ENCODE results near the gene NUP214.
"Not testable (repeated sequence)": the region's sequence is repeated elsewhere in the genome, so short reads cannot be mapped to it uniquely, and the experiment has no call there.

NUP214 gene

DNA sequence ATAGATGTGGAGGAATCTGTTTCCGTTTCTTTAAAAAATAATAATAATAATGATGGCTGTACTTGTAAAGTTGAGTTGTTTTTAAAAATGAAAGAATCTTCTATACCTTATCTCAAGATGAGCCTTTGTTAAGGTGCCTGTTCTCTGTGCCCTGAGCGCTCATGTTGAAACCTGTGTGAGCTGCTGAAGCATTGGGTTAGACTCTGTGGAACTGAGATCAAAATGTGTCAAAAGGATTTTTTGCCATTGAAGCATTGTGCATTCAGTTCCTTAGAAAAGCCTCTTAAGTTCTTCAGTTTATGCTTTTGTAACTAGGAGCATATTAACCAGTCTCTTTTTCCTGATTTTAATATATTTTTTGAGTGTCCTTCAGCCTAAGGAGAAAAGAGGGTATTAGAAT, 67.7 kb downstream of the NUP214 start:
- no peak for DNase-seq (ENCODE audit: low spot score)

DNA sequence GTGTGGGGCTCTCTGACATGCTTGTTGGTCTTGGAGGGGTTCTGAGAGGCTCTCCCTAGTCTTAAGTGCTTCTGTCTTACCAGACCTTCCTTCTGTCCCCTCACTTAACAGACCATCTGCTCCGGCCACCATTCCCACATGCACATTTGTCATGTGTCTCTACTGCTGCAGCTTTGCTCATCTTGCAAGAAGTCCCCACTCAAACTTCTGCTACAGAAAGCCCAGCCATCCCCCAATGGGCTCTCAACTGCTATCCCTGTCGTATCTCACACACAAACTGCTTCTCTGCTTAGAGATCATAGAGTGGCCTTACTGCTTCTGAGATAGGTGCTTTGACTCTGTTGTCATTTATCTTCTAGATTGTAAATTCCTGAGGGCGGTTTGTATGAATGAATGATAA, 69.4 kb downstream of the NUP214 start:
- no peak for DNase-seq (ENCODE audit: low spot score)

DNA sequence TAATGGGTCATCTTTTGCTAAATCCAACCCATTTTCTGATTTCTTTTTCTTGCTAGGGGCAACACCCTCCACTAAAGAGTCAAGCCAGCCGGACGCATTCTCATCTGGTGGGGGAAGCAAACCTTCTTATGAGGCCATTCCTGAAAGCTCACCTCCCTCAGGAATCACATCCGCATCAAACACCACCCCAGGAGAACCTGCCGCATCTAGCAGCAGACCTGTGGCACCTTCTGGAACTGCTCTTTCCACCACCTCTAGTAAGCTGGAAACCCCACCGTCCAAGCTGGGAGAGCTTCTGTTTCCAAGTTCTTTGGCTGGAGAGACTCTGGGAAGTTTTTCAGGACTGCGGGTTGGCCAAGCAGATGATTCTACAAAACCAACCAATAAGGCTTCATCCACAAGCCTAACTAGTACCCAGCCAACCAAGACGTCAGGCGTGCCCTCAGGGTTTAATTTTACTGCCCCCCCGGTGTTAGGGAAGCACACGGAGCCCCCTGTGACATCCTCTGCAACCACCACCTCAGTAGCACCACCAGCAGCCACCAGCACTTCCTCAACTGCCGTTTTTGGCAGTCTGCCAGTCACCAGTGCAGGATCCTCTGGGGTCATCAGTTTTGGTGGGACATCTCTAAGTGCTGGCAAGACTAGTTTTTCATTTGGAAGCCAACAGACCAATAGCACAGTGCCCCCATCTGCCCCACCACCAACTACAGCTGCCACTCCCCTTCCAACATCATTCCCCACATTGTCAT, 72.0 kb downstream of the NUP214 start:
- DNase-seq (ENCODE audit: low spot score) = no peak

DNA sequence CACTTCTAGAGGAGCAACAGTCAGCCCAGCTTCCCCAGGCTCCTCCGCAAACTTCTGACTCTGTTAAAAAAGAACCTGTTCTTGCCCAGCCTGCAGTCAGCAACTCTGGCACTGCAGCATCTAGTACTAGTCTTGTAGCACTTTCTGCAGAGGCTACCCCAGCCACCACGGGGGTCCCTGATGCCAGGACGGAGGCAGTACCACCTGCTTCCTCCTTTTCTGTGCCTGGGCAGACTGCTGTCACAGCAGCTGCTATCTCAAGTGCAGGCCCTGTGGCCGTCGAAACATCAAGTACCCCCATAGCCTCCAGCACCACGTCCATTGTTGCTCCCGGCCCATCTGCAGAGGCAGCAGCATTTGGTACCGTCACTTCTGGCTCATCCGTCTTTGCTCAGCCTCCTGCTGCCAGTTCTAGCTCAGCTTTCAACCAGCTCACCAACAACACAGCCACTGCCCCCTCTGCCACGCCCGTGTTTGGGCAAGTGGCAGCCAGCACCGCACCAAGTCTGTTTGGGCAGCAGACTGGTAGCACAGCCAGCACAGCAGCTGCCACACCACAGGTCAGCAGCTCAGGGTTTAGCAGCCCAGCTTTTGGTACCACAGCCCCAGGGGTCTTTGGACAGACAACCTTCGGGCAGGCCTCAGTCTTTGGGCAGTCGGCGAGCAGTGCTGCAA, 72.8 kb downstream of the NUP214 start:
- no peak for DNase-seq (ENCODE audit: low spot score)

DNA sequence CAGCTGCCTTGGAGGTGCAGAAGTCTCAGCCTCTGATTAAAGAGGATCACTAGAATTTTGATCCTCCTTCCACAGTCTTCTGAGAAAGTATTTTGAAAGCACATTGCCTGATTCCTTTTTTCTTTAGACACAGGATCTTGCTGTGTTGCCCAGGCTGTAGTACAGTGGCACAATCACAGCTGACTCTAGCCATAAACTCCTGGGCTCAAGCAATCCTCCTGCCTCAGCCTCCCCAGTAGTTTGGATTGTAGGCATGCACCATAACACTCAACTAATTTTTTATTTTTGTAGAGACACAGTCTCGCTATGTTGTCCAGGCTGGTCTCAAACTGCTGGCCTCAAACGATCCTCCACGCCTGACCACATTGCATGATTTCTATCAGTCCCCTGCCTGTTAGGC, 76.5 kb downstream of the NUP214 start:
- no peak for DNase-seq (ENCODE audit: low spot score)

DNA sequence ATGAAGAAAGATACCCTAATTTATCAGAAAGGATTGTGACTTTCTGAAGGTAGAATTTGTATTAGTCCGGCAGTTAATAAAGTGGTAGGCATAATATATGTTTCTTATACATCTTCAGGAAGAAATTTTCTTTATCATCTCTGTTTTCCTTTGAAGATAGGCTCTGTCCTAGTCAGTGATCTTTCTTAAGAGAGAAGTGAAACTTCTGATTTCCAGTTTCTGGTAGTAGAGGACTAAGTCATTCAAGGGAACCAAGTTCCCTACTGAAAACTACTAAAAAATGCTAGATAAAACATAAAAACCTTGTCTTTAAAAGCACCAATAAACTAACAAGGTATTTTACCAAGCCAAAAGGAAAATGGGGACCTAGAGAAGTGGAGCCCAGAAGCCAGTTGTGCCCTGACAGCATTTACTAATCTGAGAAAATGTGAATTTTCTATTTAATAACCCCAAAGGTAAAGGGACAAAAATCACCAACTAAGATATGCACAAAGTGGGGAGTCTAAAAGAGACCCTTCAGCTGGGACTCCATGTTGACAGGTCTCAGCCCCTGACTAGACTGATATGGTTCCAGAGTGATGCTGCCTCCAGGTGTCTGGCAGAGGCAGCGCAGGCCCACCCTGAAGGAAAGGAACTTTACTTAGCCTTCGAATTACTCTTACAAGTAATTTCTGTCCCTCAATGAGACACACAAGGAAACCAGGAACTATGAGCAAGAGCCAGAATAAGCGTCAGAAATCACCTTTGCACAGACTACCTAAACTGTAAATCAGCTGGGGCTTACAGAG, 78.2 kb downstream of the NUP214 start:
- no peak for DNase-seq (ENCODE audit: low spot score)

DNA sequence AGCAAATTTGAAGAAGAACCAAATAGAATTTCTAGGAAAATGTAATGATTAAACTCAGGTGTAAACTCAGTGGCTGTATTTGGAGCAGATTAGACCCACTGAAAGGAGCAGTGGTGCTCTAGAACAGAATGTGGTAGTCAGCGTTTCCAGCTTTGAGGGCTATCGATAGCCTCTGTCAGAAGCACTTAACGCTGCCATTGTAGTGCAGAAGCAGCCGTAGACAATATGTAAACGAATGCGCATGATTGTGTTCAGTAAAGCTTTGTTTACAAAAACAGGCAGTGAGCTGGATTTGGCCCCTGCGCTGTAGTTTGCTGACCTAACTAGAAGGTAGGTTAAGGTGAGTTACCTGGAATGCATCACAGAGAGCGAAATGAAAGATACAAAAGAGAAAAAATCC, 78.9 kb downstream of the NUP214 start:
- DNase-seq (ENCODE audit: low spot score) = no peak

DNA sequence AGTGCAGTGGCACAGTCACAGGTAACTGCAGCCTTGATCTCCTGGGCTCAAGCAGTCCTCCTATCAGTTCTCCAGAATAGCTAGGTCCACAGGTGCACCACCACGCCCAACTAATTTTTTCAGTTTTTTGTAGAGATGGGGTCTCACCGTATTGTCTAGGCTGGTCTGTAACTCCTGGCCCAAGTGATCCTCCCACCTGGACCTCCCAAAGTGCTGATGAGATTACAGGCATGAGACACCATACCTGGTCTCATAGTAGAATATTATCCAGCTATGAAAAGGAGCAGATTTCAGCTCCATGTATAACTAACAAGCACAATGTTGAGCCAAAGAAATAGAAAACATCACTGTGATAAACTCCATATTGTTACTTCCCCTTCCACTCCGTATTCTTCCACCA, 81.1 kb downstream of the NUP214 start:
- DNase-seq (ENCODE audit: low spot score) = no peak

DNA sequence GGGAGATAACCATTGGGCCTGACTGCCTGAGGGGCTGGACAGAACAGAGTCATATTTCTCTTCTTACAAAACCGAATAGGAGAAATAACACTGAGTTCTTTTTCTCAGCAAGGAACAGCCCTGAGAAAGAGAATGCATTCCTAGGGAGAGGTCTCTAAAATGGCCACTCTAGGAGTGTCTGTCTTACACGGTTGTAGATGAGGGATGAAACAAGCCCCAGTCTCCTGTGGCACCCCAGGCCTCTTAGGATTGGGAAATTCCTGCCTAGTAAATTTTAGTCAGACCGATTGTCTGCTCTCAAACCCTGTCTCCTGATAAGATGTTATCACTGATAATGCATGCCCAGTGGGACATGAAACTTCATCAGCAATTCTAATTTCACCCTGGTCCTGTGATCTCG, 86.5 kb downstream of the NUP214 start:
- DNase-seq (ENCODE audit: low spot score) = not testable (repeated sequence)

DNA sequence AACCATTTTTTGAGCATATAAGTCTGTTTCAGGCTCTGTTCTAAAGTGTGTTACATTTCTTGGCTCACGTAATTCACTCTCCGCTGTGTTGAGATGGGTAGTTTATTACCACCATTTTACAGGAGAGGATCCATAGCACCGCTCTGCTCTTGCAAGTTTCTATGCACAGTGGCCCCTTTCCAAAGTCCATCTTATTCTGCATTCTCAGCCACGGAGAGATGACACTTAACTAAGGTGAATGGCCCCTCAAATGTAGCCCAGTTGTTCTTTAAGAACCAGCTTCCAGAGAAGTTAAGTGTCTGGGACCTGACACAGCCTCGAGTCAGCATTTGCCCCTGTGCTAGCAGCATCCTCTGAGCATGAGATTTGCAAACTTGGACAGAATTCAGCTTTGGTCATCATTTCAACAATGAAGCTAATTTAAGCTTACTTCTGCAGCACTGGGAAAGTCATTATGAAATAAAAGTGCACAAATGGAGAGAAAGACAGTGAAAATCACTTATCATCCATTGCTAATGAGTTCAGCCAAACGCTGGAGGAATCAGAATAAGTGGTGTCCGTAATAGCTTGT, 89.0 kb downstream of the NUP214 start:
- DNase-seq (ENCODE audit: low spot score) = no peak

DNA sequence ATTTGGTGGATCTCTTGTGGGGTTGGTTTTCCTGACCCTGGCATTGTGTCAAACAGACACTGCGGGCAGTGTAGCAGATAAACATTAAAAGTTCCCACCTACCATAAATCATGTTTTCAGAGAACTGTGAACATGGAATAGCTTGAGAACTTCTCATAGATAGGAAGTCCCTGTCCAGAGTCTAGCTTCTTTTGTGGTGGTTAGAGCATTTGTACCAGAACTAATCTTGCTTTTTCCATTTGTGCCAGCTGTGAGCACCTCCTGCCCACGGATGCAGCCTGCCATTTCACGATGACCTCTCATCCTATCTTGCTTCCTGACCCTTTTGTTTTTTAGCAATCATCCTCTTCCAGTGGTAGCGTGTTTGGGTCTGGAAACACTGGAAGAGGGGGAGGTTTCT, 89.5 kb downstream of the NUP214 start:
- no peak for DNase-seq (ENCODE audit: low spot score)

DNA sequence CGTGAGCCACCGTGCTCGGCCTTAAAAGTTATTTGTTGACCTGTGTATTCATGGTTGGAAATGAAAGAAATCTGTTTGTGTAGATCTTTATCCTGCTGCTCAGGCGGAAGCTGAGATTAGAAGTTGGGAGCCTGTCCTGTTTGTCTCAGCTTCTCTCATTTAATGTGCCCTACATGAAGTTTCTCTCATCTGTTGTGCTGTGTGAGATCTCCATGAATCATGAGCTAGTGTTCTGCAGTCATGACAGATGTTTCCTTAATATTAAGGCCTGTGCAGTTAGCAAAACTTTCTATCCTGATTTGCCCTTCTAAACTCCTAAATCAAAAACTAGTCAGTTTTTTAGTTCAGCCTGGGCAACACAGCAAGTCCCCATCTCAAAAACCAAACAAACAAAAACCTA, 91.4 kb downstream of the NUP214 start:
- no peak for DNase-seq (ENCODE audit: low spot score)

DNA sequence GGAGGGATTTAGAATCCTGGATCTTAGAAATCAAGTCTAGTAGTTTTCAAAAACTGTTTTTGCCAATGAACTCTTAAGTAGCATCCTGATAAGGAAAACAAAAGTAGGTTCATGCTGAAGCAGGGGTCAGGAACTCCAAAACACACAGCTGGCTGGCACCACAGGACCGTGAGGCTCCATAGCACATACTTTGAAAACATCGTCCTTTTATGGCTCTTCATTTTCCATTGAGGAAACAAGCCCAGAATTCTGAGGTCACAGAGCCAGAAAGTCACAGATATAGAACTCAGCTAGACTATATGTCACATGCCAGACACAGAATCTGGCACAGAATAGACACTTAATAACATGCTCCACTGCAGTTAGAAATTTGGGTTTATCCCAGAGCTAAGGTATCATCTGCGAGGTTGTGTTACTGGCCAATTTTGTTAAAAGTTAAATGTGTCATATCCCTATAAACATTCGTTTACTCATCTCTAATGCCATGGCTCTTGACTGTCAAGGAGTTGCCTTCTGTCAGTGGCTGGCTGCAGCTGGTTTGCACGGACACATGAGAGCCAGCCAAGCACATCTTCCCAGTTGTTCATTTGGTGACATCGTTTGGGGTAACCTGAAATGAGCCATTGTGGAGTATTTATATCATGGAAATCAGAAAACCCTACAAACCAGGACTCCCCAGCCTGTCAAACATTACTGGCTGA, 92.1 kb downstream of the NUP214 start:
- DNase-seq (ENCODE audit: low spot score) = no peak

DNA sequence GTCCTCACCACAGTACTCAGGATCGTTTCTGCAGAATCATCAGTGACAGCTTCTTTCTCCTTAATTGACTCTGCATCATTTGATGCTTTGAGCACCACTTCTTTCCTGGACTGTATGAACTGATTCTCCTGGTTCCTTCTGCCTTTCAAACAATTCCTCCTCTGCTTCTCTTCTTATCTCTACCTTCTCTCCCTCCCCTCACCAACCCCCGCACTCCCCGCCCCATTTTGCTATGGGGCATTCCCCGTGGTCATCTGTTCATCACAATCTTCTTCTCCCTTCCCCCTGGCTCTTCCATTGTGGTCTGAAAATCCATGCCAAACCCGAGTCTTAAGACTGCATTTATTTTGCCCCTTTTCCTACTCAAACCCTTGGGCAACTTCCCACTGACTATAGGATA, 93.0 kb downstream of the NUP214 start:
- no peak for DNase-seq (ENCODE audit: low spot score)

DNA sequence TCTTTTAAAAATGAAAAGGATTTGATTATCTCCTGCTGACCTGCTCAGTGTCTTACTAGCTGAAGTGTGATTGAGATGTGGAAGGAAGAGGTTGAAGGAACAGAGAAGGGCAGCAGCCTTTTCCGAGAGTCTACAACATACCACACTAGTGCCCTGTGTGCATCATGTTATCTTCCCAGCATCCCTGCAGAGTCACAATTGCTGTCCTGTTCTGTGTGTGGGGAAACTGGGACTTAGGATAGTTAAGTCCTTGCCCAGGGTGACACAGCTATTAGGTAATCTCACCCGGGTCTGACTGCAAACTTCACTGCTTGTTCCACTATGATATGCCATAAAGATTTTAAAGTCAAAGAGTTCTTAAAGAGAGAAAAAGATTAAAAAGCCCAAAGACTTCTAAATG, 95.1 kb downstream of the NUP214 start:
- DNase-seq (ENCODE audit: low spot score) = no peak

DNA sequence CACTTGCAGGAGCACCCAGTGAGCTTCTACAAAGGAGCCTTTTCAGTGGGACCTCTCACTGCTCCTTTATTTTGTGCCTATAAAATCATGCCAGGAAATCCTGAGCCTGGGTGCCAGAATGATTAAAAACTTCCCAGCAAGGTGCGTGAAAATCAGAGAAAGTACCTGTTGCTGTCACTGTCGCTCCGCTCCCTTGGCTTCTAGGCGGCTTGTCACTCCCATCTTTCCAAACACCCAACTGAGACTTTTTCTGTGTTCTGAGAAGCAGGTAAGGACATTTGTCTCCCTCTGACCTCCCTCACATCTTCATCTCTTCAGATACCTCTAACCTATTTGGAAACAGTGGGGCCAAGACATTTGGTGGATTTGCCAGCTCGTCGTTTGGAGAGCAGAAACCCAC, 97.1 kb downstream of the NUP214 start:
- no peak for DNase-seq (ENCODE audit: low spot score)

DNA sequence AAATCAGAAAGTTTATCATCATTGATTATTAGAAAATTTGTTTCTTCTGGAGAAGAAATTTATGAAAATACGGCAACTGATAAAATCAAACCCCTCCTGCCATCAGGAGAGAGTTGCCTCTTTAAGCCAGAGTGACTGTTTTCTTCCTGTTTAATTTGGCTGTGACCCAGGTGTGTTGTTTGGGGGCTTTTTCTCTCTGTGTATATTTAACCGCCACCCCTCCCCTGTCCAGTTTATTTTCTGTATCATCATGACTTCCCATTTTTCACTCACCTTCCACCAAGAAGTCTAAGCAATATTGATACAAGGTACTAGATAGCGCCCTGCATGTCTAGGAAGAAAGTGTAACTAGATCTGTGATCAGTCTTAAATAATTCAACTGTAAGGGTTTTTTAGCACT, 100.8 kb downstream of the NUP214 start:
- DNase-seq (ENCODE audit: low spot score) = no peak

DNA sequence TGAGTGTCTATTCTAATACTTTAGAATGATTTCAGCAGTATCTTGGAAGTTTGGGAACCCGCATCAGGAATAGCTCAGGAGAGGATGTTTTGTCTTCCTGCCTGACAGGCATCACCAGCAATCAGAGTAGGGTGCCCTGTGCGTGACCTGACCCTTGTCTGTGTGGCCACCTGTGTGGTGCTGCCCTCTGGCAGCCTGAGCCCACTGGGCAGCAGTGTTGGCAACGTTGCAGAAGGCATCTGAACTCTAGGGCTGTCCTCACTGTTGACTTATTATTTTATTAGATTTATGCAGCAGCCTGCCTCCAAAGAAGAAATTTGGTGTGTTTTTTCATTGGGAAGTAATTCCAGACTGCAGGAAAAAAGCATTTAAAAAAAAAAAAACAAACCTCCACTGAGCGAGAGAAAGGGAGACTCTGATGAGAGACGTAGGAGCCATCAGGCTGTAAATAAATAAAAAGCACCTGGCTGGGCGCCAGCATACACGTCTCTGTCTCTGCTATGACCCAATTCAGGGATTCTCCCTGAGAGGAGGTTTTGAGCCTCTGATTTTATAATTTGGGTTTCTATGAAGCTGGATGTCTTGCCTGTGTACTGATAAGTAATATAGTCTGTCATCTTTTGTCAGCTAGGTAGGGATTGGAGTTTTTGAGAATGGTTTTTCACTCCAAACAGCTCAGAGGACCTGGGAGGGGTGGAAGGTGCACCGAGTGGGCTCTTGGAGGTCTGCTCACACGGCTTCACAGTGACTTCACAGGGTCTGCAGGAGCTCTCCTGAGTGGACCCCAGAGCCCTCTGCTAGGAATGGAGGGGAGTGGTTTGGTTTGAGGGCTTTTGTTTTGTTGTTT, 101.9 kb downstream of the NUP214 start:
- no peak for DNase-seq (ENCODE audit: low spot score)

DNA sequence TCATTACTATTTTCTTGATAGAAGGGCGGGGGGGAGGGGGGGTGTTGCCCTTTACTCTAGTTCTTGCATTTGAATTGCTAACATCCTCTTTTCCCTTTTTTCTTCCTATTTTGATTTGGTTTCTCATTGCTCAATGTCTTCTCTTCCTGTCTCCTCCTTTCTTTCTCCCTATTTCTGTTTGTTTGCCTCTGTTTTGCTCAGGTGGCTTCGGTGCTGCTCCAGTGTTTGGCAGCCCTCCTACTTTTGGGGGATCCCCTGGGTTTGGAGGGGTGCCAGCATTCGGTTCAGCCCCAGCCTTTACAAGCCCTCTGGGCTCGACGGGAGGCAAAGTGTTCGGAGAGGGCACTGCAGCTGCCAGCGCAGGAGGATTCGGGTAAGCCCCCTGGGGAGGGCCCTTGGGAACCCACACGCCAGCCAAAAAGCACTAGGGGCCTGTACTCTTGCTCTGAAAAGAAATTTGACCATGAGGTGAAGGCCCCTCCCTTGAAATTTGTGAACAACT, 102.6 kb downstream of the NUP214 start:
- DNase-seq (ENCODE audit: low spot score) = no peak

DNA sequence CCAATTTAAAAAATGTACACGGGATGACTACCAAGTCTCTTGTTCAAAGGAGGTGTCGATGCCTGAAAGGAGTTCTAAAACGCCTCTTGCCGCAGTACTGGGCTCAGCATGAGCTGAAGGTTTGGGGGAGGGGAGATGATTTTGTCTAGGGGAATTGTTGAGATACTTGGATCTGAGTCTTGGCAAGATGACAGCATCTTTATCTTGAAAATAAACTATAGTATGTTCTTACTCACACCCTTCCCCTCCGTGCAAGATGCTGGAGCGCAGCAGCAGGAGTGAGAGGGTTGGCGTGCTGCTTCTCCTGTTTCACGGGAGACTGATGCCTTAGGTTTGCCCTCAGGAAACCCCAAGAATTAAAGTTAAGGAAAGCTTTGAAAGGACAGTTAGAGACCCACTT, 103.6 kb downstream of the NUP214 start:
- DNase-seq (ENCODE audit: low spot score) = no peak

DNA sequence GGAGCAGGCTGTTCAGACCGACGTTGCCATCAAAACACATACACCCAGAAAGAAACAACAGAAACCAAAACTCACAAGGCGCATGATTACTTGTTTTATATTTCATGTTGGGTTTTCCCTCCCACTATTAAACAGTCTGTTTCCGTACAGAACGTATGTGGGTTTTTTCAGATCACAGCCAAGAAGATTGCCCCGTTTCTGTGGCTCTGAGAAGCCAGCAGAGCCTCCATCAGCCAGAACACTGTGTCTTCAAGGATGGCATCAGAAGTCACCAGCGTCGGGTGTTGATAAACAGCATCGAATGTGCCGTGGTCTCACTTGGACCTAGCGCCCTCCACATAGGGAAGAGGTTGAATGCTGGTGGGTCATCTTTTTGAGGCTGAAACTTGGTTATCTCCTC, 108.2 kb downstream of the NUP214 start:
- no peak for DNase-seq (ENCODE audit: low spot score)

All from kidney tubule cell (primary cell).